HG03060 (cell line): Measurements from ENCODE around the gene M1AP.
"Not testable (repeated sequence)": the region's sequence is repeated elsewhere in the genome, so short reads cannot be mapped to it uniquely, and the experiment has no call there.

Source experiments
- ATAC-seq: cut with Tn5 transposase; IDR thresholded peaks from one replicate; pipeline ENCODE4 v1.9.1; 2021; ENCODE audit warnings: low read depth, moderate number of reproducible peaks; ENCODE audit not compliant: unreplicated experiment

M1AP gene

GRCh38 chr2:74569686-74570085 lies 78.4 kb downstream of the M1AP start:
- no peak for ATAC-seq

- no peak for ATAC-seq
Observed at GRCh38 chr2:74567881-74568280, 80.2 kb downstream of the M1AP start.

GRCh38 chr2:74566754-74567085 lies 81.4 kb downstream of the M1AP start:
- no peak for ATAC-seq

DNA sequence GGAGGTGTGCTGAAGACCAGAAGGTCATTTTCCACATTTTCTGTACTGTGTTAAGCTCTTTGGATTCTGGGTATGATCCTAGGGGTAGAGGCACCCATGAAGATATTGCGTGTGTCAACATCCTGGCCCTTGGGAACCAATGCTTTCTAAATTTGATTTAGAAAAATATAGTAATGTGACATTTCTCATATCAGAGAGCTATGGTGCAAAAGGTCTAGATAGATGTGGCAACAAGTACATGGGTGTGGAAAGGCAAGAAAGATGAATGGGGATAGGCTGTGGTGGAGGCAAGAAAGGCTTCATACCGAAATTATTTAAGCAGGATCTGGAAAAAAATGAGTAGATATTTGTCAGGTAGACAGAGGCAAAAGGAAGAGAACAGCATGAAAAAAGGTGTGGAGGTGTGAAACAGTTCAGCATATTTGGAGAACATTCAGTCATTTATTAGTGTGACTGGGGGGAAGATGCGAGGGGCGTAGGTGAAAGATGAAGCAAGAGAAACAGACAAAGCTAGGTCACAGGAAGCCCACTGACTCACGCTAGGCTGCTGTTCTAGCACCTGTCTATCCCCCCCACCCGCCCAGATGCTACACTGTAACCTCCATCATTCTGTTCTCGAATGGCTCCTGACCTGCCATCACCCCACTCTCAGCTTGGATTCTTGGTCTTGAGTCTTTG lies 81.9 kb downstream of the M1AP start:
- ATAC-seq, result no peak

- ATAC-seq, result no peak
Observed at GRCh38 chr2:74564222-74564621, 83.9 kb downstream of the M1AP start.

GRCh38 chr2:74562126-74562775 lies 85.9 kb downstream of the M1AP start:
- ATAC-seq, result no peak

GRCh38 chr2:74561022-74561421 lies 87.1 kb downstream of the M1AP start:
- not testable (repeated sequence) for ATAC-seq

GRCh38 chr2:74560591-74560990 lies 87.5 kb downstream of the M1AP start:
- ATAC-seq, result no peak

DNA sequence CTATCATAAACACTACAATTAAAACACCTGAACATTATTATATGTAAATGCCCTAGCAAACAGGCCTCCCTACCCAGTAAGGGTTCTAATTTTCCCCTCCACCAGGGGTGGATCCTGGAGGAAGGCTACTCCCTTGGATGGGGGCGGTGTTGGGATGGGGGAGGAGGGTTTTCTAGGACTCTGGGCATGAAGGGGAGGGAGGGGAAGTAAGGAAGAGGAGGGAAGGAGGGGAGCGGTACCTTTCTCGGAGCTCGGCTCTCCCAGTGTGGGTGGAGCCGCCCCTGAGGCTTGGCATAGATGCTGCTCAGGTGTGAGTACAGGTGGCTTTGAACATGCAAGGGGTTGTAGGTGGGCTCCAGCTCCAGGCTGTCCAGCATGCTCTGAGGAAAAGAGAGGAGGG lies 88.2 kb downstream of the M1AP start:
- no peak for ATAC-seq

DNA sequence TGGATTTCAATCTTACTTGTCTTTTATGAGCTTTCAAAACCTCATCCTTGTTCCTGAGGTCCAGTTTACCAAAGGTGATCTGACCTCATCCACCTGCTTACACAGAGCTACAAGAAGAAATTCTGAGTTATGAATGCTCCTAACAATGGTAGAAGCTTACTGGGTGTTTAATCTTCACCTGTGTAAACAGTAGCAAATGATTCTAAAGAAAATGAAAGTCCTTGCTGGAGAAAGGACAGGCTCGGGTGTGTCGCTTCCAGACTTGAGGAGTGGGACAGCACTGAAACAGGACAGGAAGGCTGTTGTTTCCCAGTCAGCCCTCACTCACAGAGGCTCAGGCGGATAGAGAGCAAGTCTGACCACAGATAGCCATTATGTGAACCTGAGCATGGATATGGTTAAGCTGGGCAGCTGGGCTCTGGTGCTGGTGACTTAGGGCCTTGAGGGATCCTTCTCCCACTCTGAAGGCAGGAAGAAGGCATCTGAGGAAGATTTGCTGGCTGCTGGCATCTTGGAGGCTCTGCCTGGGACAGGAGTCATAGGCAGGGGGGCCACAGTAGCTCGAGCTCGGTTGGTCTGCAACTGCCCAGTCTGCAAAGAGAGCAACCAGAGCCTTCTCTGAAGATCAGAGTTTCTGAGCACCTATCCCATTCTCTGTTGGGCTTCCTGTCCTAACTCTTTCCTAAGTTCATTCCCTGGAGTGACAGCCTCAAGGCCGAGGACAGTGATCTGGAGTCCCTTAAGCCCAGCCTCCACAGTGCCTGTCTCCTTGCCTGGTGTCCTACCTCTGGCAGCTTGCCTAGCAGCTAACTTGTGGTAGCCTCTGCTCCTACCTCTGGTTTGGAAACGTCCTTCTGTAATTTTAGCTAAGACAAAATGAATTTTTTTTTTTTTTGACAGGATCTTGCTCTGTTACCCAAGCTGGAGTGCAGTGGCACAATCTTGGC lies 89.6 kb downstream of the M1AP start:
- no peak for ATAC-seq

GRCh38 chr2:74556831-74557370 lies 91.2 kb downstream of the M1AP start:
- ATAC-seq, result no peak

- no peak for ATAC-seq
Observed at GRCh38 chr2:74556159-74556558, 92.0 kb downstream of the M1AP start.

GRCh38 chr2:74555610-74556103 lies 92.5 kb downstream of the M1AP start:
- ATAC-seq, result no peak

DNA sequence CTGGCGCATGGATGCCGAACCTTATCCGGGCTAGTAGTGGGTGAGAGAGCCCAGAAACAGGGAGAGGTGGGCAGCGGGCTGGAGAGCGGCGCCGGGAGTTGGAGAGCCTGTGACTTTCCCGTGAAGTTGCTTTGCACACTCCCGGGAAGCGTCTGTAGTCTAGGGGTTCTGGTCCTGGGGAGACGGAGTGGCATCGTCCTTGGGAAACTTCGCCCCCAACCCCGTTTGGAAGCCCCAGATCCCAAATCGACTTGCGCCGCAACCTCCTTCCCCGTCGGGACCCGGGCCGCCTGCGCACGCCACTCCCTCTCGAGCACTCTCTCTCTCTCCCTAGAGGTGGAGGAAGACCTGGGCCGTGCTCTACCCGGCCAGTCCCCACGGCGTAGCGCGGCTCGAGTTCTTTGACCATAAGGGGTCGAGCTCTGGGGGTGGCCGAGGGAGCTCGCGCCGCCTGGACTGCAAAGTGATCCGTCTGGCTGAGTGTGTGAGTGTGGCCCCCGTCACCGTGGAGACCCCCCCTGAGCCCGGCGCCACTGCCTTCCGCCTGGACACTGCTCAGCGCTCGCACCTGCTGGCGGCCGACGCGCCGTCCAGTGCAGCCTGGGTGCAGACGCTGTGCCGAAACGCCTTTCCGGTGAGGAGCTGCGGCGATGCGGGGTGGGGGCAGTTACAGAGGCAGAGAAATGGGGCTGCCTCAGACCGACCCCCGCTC lies 93.2 kb downstream of the M1AP start:
- ATAC-seq, result no peak

DNA sequence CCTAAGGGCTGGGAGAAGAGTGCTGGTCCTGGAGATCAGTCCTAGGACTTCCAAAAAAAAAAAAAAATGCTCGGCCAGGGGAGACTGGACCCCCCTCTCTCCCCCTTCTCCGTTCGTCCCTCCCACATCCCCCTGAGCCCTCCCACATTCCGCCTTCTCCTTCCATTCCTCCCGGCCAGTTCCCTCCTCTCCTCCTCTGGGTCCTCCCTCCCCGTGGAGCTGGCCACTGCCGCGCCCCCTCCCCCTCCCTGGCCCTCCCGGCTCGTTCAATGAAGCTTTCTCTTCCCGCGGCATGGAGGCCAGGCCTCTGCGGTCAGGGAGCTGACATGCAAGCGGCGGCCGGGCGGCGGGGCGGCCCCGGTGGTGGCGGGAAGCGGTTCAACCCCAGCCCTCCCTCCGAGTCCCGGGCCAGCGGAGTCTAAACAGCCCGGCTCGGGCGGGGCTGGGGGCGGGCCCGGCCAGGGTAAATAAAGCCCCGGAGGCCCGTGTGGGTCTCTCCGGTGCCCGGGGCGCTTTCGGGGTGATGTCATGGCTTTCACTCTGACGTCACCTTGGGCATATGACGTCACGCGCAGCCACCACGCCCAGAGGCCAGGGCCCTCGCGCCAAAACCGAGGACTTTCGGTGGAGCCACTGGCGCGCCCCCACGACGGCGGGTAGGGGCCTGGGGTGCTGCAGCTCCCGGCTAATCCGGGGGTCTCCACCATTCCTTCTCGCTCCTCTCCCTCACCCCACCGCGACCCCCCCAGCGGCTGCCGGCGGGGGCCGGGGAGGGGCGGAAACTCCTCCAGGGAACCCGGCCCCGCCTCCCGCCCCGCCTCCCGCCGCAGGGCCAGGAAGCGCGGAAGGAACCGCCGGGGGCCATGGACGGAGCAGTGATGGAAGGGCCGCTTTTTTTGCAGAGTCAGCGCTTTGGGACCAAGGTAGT lies 94.0 kb downstream of the M1AP start, which contains the start of the genes DOK1 and LOXL3:
TSS of gene DOK1 (plus strand) at position 829 of the 928 bp plus-strand sequence. CDS start at position 864, 35 bp downstream.
TSS of gene LOXL3 (minus strand) at position 51 of the 928 bp plus-strand sequence. CDS start 1,308 bp downstream, outside the sequence.
- ATAC-seq, result no peak

DNA sequence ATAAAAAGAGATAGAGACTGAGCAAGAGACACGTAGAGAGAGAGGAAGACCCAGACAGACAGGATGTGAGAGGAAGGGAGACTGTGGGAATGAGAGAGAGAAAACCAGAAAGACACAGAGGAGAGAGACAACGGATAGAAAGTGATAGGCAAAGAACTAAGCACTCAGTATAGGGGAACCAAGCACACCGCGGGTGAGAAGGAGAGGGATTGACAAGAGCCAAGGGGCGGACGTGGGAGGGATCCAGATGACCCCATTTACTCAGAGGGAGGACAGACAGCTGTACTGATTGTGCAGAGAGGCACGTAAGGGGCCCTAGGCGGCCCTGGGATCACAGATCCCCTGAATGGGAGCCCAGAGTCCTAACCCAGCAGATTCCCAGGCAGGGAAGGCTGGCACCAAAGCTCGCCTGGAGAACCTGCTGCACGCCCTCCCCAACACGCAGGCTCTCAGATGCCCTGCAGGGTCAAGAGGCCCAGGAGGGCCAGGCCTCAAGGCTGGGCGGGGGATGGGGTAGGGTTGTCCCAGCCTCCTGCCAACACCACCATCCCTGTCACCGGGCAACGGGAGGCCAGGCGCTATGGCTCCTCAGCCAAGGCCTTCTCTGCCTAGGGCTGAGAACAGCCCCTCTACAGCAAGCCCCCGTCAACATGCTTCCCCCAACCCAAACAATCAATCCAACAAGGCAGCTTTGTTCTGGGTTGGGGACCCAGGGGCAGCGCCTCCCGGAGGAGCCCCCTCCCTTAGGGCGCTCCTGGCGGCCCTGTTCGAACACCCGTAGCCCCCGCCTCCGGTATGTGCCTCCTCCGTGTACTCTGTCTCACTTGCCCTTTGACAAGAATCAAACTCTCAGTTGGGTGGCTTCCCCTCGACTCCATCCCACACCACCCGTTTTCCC lies 95.0 kb downstream of the M1AP start:
- no peak for ATAC-seq

- ATAC-seq, result no peak
Observed at GRCh38 chr2:74551942-74552913, 95.9 kb downstream of the M1AP start.
